Activated CD8-positive, alpha-beta memory T cell treated with anti-CD3 and anti-CD28 coated beads for 36 hours (primary cell): ENCODE results near the gene ACER2. TPM values are rescaled to one million over a fixed set of nuclear protein-coding genes. Genes with fewer than 3 reads are reported as not detected.

Source experiments
- CTCF ChIA-PET: fragments of 350-600 bp; sonication (Branson Sonifier 250); formaldehyde crosslinking; loops from one replicate; lab custom pipeline; 2021; ENCODE audit warnings: antibody characterized with exemption; lab: Charles Lee
- POLR2A ChIA-PET: fragments of 350-600 bp; sonication (Branson Sonifier 250); formaldehyde crosslinking; loops from one replicate; lab custom pipeline; 2021; ENCODE audit warnings: antibody characterized with exemption; lab: Charles Lee
- total RNA-seq, 2 experiments: library from RNA; stranded (reverse); gene quantifications; one replicate each; pipeline ENCODE4 v1.2.3, GENCODE V29; 2021

ACER2 gene
- total RNA-seq, 2 experiments from 2014 or later = 1.4 to 1.9 TPM

DNA sequence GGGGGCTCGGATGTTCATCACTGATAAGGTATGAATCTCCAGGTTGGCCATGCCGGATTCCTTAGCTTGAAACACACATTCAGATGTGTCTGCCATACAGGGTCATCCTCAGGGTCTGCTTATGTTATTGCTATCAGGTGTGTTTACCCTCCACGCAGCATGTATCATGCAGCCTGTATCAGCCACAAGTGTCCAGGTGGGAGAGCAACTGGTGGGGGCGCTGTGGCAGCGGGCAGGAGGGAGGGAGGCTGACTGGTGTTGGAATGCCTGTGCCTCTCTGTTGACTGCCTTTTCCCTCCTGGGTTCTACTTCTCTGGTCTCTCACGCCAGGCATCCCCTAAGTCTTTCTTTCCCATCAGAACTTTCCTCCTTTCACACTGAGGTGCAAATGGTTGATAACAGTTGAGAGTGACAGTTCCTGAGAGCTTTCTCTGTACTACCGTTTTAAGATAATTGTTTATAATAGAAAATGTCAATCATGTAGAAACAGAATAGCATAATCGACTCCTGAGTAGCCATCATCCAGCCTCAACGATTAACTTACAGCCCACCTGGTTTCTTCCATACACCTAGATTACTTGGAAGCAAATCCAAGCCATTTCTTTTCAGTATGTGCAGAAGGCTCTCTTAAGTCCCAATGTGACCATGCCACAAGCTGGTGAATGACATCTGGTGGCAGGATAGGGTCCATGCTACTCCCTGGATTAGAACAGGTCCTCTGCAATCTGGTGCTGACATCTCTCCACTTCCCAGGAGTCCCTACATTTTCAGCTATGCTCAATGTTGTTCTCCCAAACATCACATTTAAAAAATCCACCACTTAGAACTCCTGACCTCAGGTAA lies 86.6 kb downstream of the ACER2 start:
- ChIA-PET CTCF (interaction anchor here (1.7 kb wide), 1 partner anchor 25 kb away, joined by 4 read pairs; no protein-coding TSS in a partner anchor), POLR2A (no interaction called here)

DNA sequence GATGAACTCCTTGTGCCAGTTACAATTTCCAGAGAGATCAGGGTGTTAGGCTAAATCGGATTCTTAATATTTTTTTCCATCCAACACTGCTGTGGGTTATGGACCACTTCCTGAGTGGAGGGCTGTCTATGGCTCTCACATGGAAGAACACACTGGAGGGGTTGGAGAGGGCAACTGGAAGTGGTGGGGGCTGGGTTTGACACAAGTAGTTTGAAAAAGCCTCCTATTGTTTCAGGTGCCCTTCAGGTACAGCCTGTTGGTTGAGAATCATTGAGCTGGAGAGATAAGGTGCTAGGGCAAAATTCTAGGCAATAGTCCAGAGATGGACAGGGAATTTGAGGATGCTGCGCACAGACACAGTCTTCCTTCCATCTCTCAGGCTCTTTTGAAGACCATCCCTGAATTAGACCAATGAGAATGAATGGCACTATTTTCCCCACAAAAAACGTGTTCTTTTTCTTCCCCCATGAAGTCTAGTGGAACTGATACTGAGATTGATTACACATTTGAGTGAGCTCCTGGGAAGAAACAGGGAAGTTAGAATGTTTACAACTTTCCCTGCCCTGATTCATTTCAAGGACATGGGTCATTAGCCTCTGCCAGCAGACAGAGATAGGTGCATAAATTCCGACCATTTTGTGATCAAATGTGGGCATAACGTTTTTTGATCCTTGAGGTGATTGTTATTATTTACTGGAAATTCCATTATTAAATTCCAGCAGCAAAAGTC lies 87.7 kb downstream of the ACER2 start:
- POLR2A ChIA-PET = no interaction called here

DNA sequence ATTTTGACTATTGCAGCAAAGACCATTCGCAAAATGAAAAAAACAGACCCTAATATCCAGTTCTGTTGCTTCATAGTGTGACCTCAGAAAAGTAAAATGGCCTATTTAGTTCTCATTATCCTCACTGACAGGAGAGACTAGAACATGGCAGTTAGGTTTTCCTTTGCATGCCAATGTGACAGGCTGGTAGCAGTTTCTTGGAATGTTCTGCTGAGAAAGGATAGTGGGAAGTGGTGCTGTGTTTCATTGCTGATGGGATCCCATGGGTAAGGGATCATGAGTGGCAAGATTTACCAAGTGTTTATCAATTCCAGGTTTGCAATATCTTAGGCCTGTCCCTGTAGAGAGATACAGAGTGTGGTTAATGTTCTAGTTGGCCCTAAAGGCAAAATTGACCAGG lies 88.5 kb downstream of the ACER2 start:
- ChIA-PET POLR2A (no interaction called here), CTCF (interaction anchor here (1.7 kb wide), 1 partner anchor 27 kb away, joined by 4 read pairs; no protein-coding TSS in a partner anchor)

More for the DNA sequence above, 87.7 kb downstream of the ACER2 start:
- CTCF ChIA-PET = interaction anchor here (1.7 kb wide), 1 partner anchor 26 kb away, joined by 4 read pairs; no protein-coding TSS in a partner anchor

DNA sequence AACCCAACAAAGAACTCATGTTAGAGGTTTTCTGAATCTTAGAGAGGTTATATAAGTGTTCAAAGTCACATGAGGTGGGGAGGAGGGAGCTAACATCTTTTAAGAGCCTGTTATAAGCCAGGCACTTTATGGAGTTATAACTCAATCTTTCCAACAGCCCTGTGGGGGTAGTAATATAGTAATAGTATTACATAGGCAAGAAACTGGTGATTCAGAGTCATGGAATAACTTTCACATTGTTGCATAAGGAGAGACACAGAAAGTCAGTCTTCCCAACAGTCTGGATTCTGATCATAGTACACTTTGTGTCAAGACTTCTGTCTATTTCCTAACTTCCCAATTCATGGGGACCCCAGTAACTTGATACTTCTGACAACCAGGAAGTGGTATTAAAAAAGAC lies 89.2 kb downstream of the ACER2 start:
- POLR2A ChIA-PET = no interaction called here
- CTCF ChIA-PET = no interaction called here

Other genes with a start within 250 kb of the ACER2 start
- 10 to 100 TPM; 12.1 to 12.8 TPM for gene DENND4C, start 178.3 kb upstream of the ACER2 start, total RNA-seq
- 1,000 to 10,000 TPM; 3,117 to 3,124 TPM for gene RPS6, start 28.8 kb upstream of the ACER2 start, total RNA-seq